GM12864 (cell line): ENCODE results near the gene SLC24A3.

Source experiments
- DNase-seq: peaks from one replicate; pipeline ENCODE4 v3.0.0-alpha.2; 2011; ENCODE audit warnings: low read depth
- H3K4me3 ChIP-seq: 2 replicates; pipeline ENCODE4 v1.5.1; 2011; ENCODE audit warnings: mild to moderate bottlenecking, low read depth, low read length, control low read depth
- CTCF ChIP-seq: IDR thresholded peaks from 2 replicates; pipeline ENCODE4 v1.5.1; 2011; ENCODE audit warnings: low read depth, mild to moderate bottlenecking, moderate library complexity, low read length, control low read depth, inconsistent platforms; ENCODE audit errors: missing control alignments

Gene SLC24A3

GRCh38 chr20:19557291-19557690 lies 344.8 kb downstream of the SLC24A3 start:
- no peak for TF ChIP-seq CTCF
- H3K4me3 ChIP-seq: no peak overlapping the region
- no peak for DNase-seq

GRCh38 chr20:19560881-19561480 lies 348.5 kb downstream of the SLC24A3 start:
- DNase-seq: no peak
- H3K4me3 ChIP-seq: no peak overlapping the region
- TF ChIP-seq CTCF: no peak

- TF ChIP-seq CTCF: no peak
- no peak overlapping the region for H3K4me3 ChIP-seq
- no peak for DNase-seq
Measured at GRCh38 chr20:19562426-19562825, 350.0 kb downstream of the SLC24A3 start.

- no peak for DNase-seq
- TF ChIP-seq CTCF: no peak
- H3K4me3 ChIP-seq: no peak overlapping the region
Measured at GRCh38 chr20:19564261-19564660, 351.8 kb downstream of the SLC24A3 start.

- TF ChIP-seq CTCF: no peak
- no peak for DNase-seq
- no peak overlapping the region for H3K4me3 ChIP-seq
Measured at GRCh38 chr20:19565736-19566135, 353.3 kb downstream of the SLC24A3 start.

GRCh38 chr20:19566226-19566945 lies 353.9 kb downstream of the SLC24A3 start:
- DNase-seq: no peak
- no peak overlapping the region for H3K4me3 ChIP-seq

More at GRCh38 chr20:19566226-19566945, 353.9 kb downstream of the SLC24A3 start:
- no peak for TF ChIP-seq CTCF
